Naive thymus-derived CD4-positive, alpha-beta T cell (primary cell): ENCODE data around the gene ANP32B. TPM values are rescaled to one million over a fixed set of nuclear protein-coding genes. Genes with fewer than 3 reads are reported as not detected.

Experiments used
- ATAC-seq: fragments of 150-1000 bp; cut with Tn5 transposase; 2 replicates; pipeline ENCODE4 v1.10.0; 2021; ENCODE audit warnings: mild to moderate bottlenecking, moderate library complexity
- CTCF ChIA-PET: fragments of 350-600 bp; sonication (Branson Sonifier 250); formaldehyde crosslinking; loops from one replicate; lab custom pipeline; 2021; ENCODE audit warnings: antibody characterized with exemption; lab: Charles Lee
- POLR2A ChIA-PET: fragments of 350-600 bp; sonication (Branson Sonifier 250); formaldehyde crosslinking; loops from one replicate; lab custom pipeline; 2021; ENCODE audit warnings: antibody characterized with exemption, inconsistent platforms; lab: Charles Lee
- DNase-seq, 9 donors: peaks; one replicate each; pipeline versions ENCODE4 v3.0.0 to v3.0.0-alpha.2; 2020 to 2022; ENCODE audit warnings: mixed read lengths in 1 of 9
- H3K27ac ChIP-seq: one replicate; pipeline ENCODE4 v1.7.0; 2013; ENCODE audit warnings: mild to moderate bottlenecking, low read depth, low read length, moderate library complexity
- H3K27me3 ChIP-seq, 2 donors: one replicate each; pipeline ENCODE4 v1.7.0; 2013; ENCODE audit warnings: low read length in 2 of 2, mild to moderate bottlenecking in 2 of 2, moderate library complexity in 2 of 2; ENCODE audit not compliant: control insufficient read depth in 2 of 2, insufficient read depth in 2 of 2
- H3K36me3 ChIP-seq, 3 experiments: 1 replicate in 2 of 3; 2 replicates in 1 of 3; pipeline ENCODE4 v1.7.0; 2013; ENCODE audit warnings: low read length in 3 of 3, mild to moderate bottlenecking in 3 of 3, moderate library complexity in 1 of 3; ENCODE audit not compliant: insufficient read depth in 3 of 3, control insufficient read depth in 2 of 3
- H3K4me1 ChIP-seq, 2 donors: one replicate each; pipeline ENCODE4 v1.7.0; 2013; ENCODE audit warnings: low read length in 2 of 2, mild to moderate bottlenecking in 2 of 2, moderate library complexity in 1 of 2; ENCODE audit not compliant: control insufficient read depth in 2 of 2, insufficient read depth in 2 of 2
- H3K4me3 ChIP-seq: 2 replicates; pipeline ENCODE4 v1.7.0; 2013; ENCODE audit warnings: mild to moderate bottlenecking, low read length
- H3K9me3 ChIP-seq, 3 experiments: 1 replicate in 2 of 3; 2 replicates in 1 of 3; pipeline ENCODE4 v1.7.0; 2013; ENCODE audit warnings: low read length in 3 of 3; ENCODE audit not compliant: control insufficient read depth in 2 of 3
- H3K27ac Mint-ChIP-seq, 9 donors: one replicate each; pipeline ENCODE4 v1.8.0; 2020 to 2022; ENCODE audit warnings: mixed read lengths in 9 of 9, mild to moderate bottlenecking in 8 of 9, moderate library complexity in 5 of 9, inconsistent platforms in 2 of 9
- H3K27me3 Mint-ChIP-seq, 5 donors: one replicate each; pipeline ENCODE4 v1.8.0; 2021 to 2022; ENCODE audit warnings: mixed read lengths in 5 of 5, mild to moderate bottlenecking in 1 of 5
- H3K36me3 Mint-ChIP-seq, 5 donors: one replicate each; pipeline ENCODE4 v1.8.0; 2020 to 2022; ENCODE audit warnings: mixed read lengths in 5 of 5, mild to moderate bottlenecking in 3 of 5, inconsistent platforms in 1 of 5
- H3K4me1 Mint-ChIP-seq, 7 donors: one replicate each; pipeline ENCODE4 v1.8.0; 2020 to 2022; ENCODE audit warnings: mixed read lengths in 7 of 7, mild to moderate bottlenecking in 3 of 7, inconsistent platforms in 1 of 7
- H3K4me3 Mint-ChIP-seq, 10 donors: one replicate each; pipeline ENCODE4 v1.8.0; 2020 to 2022; ENCODE audit warnings: mild to moderate bottlenecking in 10 of 10, mixed read lengths in 10 of 10, moderate library complexity in 6 of 10, inconsistent platforms in 2 of 10
- H3K9me3 Mint-ChIP-seq, 11 donors: one replicate each; pipeline ENCODE4 v1.8.0; 2020 to 2022; ENCODE audit warnings: mixed read lengths in 11 of 11, mild to moderate bottlenecking in 4 of 11, inconsistent platforms in 1 of 11, moderate library complexity in 1 of 11
- intact Hi-C, 2 donors: fragments of 100-400 bp; cut with micrococcal nuclease; formaldehyde crosslinking; loops; one replicate each; pipeline ENCODE4 v1.15.1; 2023
- polyA plus RNA-seq, 2 donors: library from polyadenylated mRNA; unstranded; fragments of 300-500 nt; fragmentation: Illumina TruSeq; gene quantifications; one replicate each; pipeline ENCODE4 v1.2.3, GENCODE V29; 2021
- total RNA-seq, 6 experiments: library from RNA in 5 of 6; stranded (reverse) in 5 of 6; gene quantifications; 1 replicate in 5 of 6; 2 replicates in 1 of 6; pipeline ENCODE4 v1.2.3 and lab custom pipeline; 2021 to 2026

ANP32B gene
- total and polyA plus RNA-seq, 7 experiments from 2014 or later: 108 to 267 (median 179) TPM

- ATAC-seq (no peak), DNase-seq (no peak)
- intact Hi-C loops: no loop called here
- Mint-ChIP-seq H3K4me3 (no peak overlapping the region), H3K27me3 (no peaks in the 10 kb centered on the region), H3K36me3 (peaks cover 0 to 24% (median 11%) of the 10 kb centered on the region in 5 donors), H3K27ac (peak overlapping the region in 1 of 9 donors; percentile 36), H3K9me3 (no peaks in the 10 kb centered on the region), H3K4me1 (peaks cover 0 to 4% (median 0%) of the 10 kb centered on the region in 7 donors)
- H3K36me3 ChIP-seq: peaks cover 0 to 21% (median 0%) of the 10 kb centered on the region in 3 experiments
- no peaks in the 10 kb centered on the region for H3K4me1 ChIP-seq
- CTCF ChIA-PET: no interaction called here
- H3K9me3 ChIP-seq: no peaks in the 10 kb centered on the region
- H3K27ac ChIP-seq: no peak overlapping the region
- no peak overlapping the region for H3K4me3 ChIP-seq
- POLR2A ChIA-PET: no interaction called here
- H3K27me3 ChIP-seq: no peaks in the 10 kb centered on the region
These were observed 39.3 kb downstream of the ANP32B start for GRCh38 chr9:98022447-98022846.

GRCh38 chr9:98024702-98025101 lies 41.6 kb downstream of the ANP32B start:
- intact Hi-C loops: no loop called here
- Mint-ChIP-seq H3K36me3 (peaks cover 0 to 23% (median 4%) of the 10 kb centered on the region in 5 donors), H3K4me3 (no peak overlapping the region), H3K27me3 (no peaks in the 10 kb centered on the region), H3K4me1 (peaks cover 0 to 4% (median 0%) of the 10 kb centered on the region in 7 donors), H3K9me3 (no peaks in the 10 kb centered on the region), H3K27ac (no peak overlapping the region)
- DNase-seq: no peak
- Histone ChIP-seq H3K4me3 (no peak overlapping the region), H3K27ac (no peak overlapping the region), H3K9me3 (no peaks in the 10 kb centered on the region), H3K4me1 (no peaks in the 10 kb centered on the region), H3K36me3 (no peaks in the 10 kb centered on the region), H3K27me3 (no peaks in the 10 kb centered on the region)
- no peak for ATAC-seq
- POLR2A ChIA-PET: no interaction called here
- CTCF ChIA-PET: interaction anchor here (0.7 to 1.6 kb wide), 3 partner anchors 21 to 311 kb away, joined by 3 read pairs; no protein-coding TSS in a partner anchor

- Histone ChIP-seq H3K4me1 (peaks cover 0 to 4% of the 10 kb centered on the region in 2 donors), H3K27me3 (no peaks in the 10 kb centered on the region), H3K9me3 (no peaks in the 10 kb centered on the region), H3K36me3 (no peaks in the 10 kb centered on the region), H3K4me3 (no peak overlapping the region), H3K27ac (no peak overlapping the region)
- Mint-ChIP-seq H3K4me3 (no peak overlapping the region), H3K27me3 (peaks cover 0 to 5% (median 0%) of the 10 kb centered on the region in 5 donors), H3K27ac (no peak overlapping the region), H3K9me3 (no peaks in the 10 kb centered on the region), H3K4me1 (peaks cover 5 to 9% (median 8%) of the 10 kb centered on the region in 7 donors), H3K36me3 (peaks cover 0 to 9% (median under 1%) of the 10 kb centered on the region in 5 donors)
- ATAC-seq: no peak
- ChIA-PET CTCF (no interaction called here), POLR2A (no interaction called here)
- intact Hi-C loops: no loop called here
- DNase-seq: no peak
These were observed 48.0 kb downstream of the ANP32B start for GRCh38 chr9:98031169-98031568.

GRCh38 chr9:98031935-98032334 lies 48.8 kb downstream of the ANP32B start:
- H3K27ac ChIP-seq: no peak overlapping the region
- Mint-ChIP-seq H3K4me1 (peaks cover 5 to 9% (median 8%) of the 10 kb centered on the region in 7 donors), H3K27me3 (peaks cover 0 to 5% (median 0%) of the 10 kb centered on the region in 5 donors), H3K27ac (no peak overlapping the region), H3K4me3 (no peak overlapping the region), H3K36me3 (peaks cover 0 to 4% (median 0%) of the 10 kb centered on the region in 5 donors), H3K9me3 (no peaks in the 10 kb centered on the region)
- intact Hi-C loops: no loop called here
- CTCF ChIA-PET: interaction anchor here (0.6 to 0.8 kb wide), 3 partner anchors 36 to 108 kb away, joined by 3 to 4 read pairs (median 4); no protein-coding TSS in a partner anchor
- DNase-seq: no peak
- peaks cover 0 to 4% of the 10 kb centered on the region in 2 donors for H3K4me1 ChIP-seq
- POLR2A ChIA-PET: interaction anchor here (0.6 kb wide), 1 partner anchor 69 kb away, joined by 3 read pairs; no protein-coding TSS in a partner anchor
- no peaks in the 10 kb centered on the region for H3K36me3 ChIP-seq
- H3K9me3 ChIP-seq: no peaks in the 10 kb centered on the region
- ATAC-seq: no peak
- no peaks in the 10 kb centered on the region for H3K27me3 ChIP-seq
- H3K4me3 ChIP-seq: no peak overlapping the region

- Histone ChIP-seq H3K27me3 (no peaks in the 10 kb centered on the region), H3K27ac (no peak overlapping the region), H3K36me3 (no peaks in the 10 kb centered on the region), H3K4me1 (peaks cover 0 to 4% of the 10 kb centered on the region in 2 donors), H3K9me3 (no peaks in the 10 kb centered on the region), H3K4me3 (no peak overlapping the region)
- H3K27ac Mint-ChIP-seq: peak overlapping the region in 8 of 9 donors; percentile 9 to 87 (median 66)
- ChIA-PET POLR2A (interaction anchor here (0.6 to 3.5 kb wide), 8 partner anchors 10 to 255 kb away, joined by 3 to 31 read pairs (median 4); partner anchors contain the start of genes ANP32B, NANS and TRMO), CTCF (interaction anchor here (0.6 to 5.7 kb wide), 19 partner anchors 10 to 228 kb away, joined by 3 to 54 read pairs (median 4); partner anchors contain the start of genes ANP32B, TBC1D2 and TRMO)
- H3K27me3 Mint-ChIP-seq: peaks cover 0 to 8% (median 0%) of the 10 kb centered on the region in 5 donors
- no peaks in the 10 kb centered on the region for H3K9me3 Mint-ChIP-seq
- H3K36me3 Mint-ChIP-seq: no peaks in the 10 kb centered on the region
- peak; percentile 76 to 92 (median 86) for DNase-seq
- peaks cover 5 to 12% (median 8%) of the 10 kb centered on the region in 7 donors for H3K4me1 Mint-ChIP-seq
- H3K4me3 Mint-ChIP-seq: peak overlapping the region in 8 of 10 donors; percentile 11 to 63 (median 41)
- peak; percentile 99 for ATAC-seq
- intact Hi-C loops: loop anchor here (1.0 to 2.0 kb wide), 9 partner anchors 21 to 325 kb away; partner anchors contain the start of genes ANP32B (in 1 of the 2) and NANS (in 1 of the 2)
These were observed 51.7 kb downstream of the ANP32B start for GRCh38 chr9:98034593-98035546.

- Histone ChIP-seq H3K27me3 (no peaks in the 10 kb centered on the region), H3K9me3 (no peaks in the 10 kb centered on the region), H3K27ac (no peak overlapping the region), H3K4me3 (no peak overlapping the region), H3K36me3 (no peaks in the 10 kb centered on the region), H3K4me1 (peaks cover 0 to 4% of the 10 kb centered on the region in 2 donors)
- Mint-ChIP-seq H3K4me1 (peaks cover 5 to 12% (median 8%) of the 10 kb centered on the region in 7 donors), H3K4me3 (no peak overlapping the region), H3K36me3 (no peaks in the 10 kb centered on the region), H3K9me3 (no peaks in the 10 kb centered on the region), H3K27ac (no peak overlapping the region), H3K27me3 (peaks cover 0 to 10% (median 0%) of the 10 kb centered on the region in 5 donors)
- POLR2A ChIA-PET: interaction anchor here (0.6 to 7.9 kb wide), 4 partner anchors 11 to 116 kb away, joined by 3 to 36 read pairs (median 3); partner anchors contain the start of gene TRMO
- ATAC-seq (no peak), DNase-seq (no peak)
- intact Hi-C loops: no loop called here
- CTCF ChIA-PET: interaction anchor here (0.6 to 5.7 kb wide), 5 partner anchors 17 to 115 kb away, joined by 3 to 54 read pairs (median 3); partner anchors contain the start of gene TRMO
These were observed 54.2 kb downstream of the ANP32B start for GRCh38 chr9:98037357-98037756.
